Endodermal cell (in vitro differentiated cells): ENCODE results near the gene SLFN11. TPM values are rescaled to one million over a fixed set of nuclear protein-coding genes. Genes with fewer than 3 reads are reported as not detected.

Experiments used
- total RNA-seq, 2 donors: library from RNA; stranded (reverse); fragmentation: NEBNext Ultra II Directional in 1 of 2; extraction: Animal tissue kit (Norgen Biotek cat#: 25700) in 1 of 2; gene quantifications; 2 replicates in 1 of 2; 3 replicates in 1 of 2; pipeline ENCODE4 v1.2.1, GENCODE V29; 2021

The SLFN11 gene
- total RNA-seq, 2 donors from 2014 or later: 0.31 to 0.71 TPM

Other genes with a start within 250 kb of the SLFN11 start
- gene NLE1, start 231.3 kb downstream of the SLFN11 start, total RNA-seq: 10 to 100 TPM; 20.7 to 26.9 TPM
- gene UNC45B, start 225.8 kb downstream of the SLFN11 start, total RNA-seq: not detected
- gene SLC35G3, start 179.2 kb downstream of the SLFN11 start, total RNA-seq: not detected
- gene SLFN5, start 130.5 kb downstream of the SLFN11 start, total RNA-seq: 10 to 100 TPM; 12.4 TPM
- gene SLFN12, start 58.9 kb upstream of the SLFN11 start, total RNA-seq: 1 to 10 TPM; 3.7 to 4.9 TPM
- gene SLFN13, start 75.1 kb upstream of the SLFN11 start, total RNA-seq: 10 to 100 TPM; 27.4 to 58.7 TPM
- gene SLFN12L, start 164.1 kb upstream of the SLFN11 start, total RNA-seq: not detected
- not detected for gene SLFN14, start 187.2 kb upstream of the SLFN11 start, total RNA-seq
- 1 to 10 TPM; 4.0 to 4.8 TPM for gene PEX12, start 204.9 kb upstream of the SLFN11 start, total RNA-seq
- gene AP2B1, start 213.7 kb upstream of the SLFN11 start, total RNA-seq: 100 to 1,000 TPM; 255 to 258 TPM